Measurements from ENCODE around the gene MYH14.

MYH14 gene

DNA sequence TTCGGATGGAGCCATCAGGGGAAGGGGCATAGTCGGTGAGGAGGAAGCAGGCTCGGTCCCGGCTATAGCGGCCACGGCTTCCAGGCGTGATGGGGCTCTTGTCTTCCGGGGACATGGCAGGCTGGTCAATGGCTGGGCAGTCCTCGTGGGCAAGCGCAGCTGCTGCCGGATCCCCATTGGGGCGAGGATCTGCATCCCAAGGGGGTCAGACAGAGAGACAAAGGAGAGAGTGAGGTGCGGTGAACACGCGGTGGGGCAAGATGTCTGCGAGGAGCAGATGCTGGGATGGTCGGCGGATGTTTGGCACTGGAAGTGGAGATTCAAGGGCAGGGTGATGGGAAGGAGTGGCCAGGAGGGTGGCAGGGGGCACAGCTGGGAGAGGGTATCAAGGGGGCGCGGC is 117.2 kb downstream of the MYH14 start:
- DNase-seq (ENCODE audit: low read depth), result no peak
- TF ChIP-seq, protein P1, sequence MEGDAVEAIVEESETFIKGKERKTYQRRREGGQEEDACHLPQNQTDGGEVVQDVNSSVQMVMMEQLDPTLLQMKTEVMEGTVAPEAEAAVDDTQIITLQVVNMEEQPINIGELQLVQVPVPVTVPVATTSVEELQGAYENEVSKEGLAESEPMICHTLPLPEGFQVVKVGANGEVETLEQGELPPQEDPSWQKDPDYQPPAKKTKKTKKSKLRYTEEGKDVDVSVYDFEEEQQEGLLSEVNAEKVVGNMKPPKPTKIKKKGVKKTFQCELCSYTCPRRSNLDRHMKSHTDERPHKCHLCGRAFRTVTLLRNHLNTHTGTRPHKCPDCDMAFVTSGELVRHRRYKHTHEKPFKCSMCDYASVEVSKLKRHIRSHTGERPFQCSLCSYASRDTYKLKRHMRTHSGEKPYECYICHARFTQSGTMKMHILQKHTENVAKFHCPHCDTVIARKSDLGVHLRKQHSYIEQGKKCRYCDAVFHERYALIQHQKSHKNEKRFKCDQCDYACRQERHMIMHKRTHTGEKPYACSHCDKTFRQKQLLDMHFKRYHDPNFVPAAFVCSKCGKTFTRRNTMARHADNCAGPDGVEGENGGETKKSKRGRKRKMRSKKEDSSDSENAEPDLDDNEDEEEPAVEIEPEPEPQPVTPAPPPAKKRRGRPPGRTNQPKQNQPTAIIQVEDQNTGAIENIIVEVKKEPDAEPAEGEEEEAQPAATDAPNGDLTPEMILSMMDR (IDR thresholded peaks at IDR 0.05; ENCODE audit: control insufficient read depth, extremely low read depth, insufficient read depth), result no peak
- no peak overlapping the region for H3K4me3 ChIP-seq (ENCODE audit: low read depth, low read length)

DNA sequence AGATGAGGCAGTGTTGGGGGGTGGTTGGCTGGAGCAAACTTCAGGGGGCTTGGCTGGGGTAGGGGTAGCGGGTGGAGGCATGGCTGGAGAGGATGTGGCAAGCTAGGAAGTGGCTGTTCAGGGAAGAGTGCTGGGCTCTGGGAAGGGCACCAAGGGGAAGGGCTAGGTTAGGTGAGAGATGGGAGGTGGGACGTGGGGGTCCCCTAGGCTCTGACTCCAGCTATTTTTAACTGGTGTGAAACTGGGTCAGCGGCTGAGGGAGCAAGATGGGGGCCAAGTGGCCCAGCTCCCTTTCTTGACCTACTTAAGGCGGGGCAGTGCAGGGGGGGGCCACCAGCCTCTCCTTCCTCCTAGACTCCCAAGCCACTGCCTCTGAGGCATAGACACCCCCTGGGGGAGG is 118.4 kb downstream of the MYH14 start:
- TF ChIP-seq, protein P1 (IDR thresholded peaks at IDR 0.05; ENCODE audit: control insufficient read depth, extremely low read depth, insufficient read depth), result no peak
- DNase-seq (ENCODE audit: low read depth), result no peak
- H3K4me3 ChIP-seq (ENCODE audit: low read depth, low read length), result no peak overlapping the region

- no peak for DNase-seq (ENCODE audit: low read depth)
- H3K4me3 ChIP-seq (ENCODE audit: low read depth, low read length), result no peak overlapping the region
- TF ChIP-seq, protein P1 (IDR thresholded peaks at IDR 0.05; ENCODE audit: control insufficient read depth, extremely low read depth, insufficient read depth), result no peak
Measured at GRCh38 chr19:50322234-50322633, 118.8 kb downstream of the MYH14 start.

GRCh38 chr19:50322931-50323781 is 119.7 kb downstream of the MYH14 start:
- TF ChIP-seq, protein P1 (IDR thresholded peaks at IDR 0.05; ENCODE audit: control insufficient read depth, extremely low read depth, insufficient read depth), result no peak
- no peak for DNase-seq (ENCODE audit: low read depth)
- no peak overlapping the region for H3K4me3 ChIP-seq (ENCODE audit: low read depth, low read length)

GRCh38 chr19:50323782-50324133 is 120.3 kb downstream of the MYH14 start:
- TF ChIP-seq, protein P1 (IDR thresholded peaks at IDR 0.05; ENCODE audit: control insufficient read depth, extremely low read depth, insufficient read depth), result no peak
- no peak for DNase-seq (ENCODE audit: low read depth)
- H3K4me3 ChIP-seq (ENCODE audit: low read depth, low read length), result no peak overlapping the region

GRCh38 chr19:50324331-50324730 is 120.9 kb downstream of the MYH14 start:
- TF ChIP-seq, protein P1 (IDR thresholded peaks at IDR 0.05; ENCODE audit: control insufficient read depth, extremely low read depth, insufficient read depth), result no peak
- DNase-seq (ENCODE audit: low read depth), result no peak
- no peak overlapping the region for H3K4me3 ChIP-seq (ENCODE audit: low read depth, low read length)
